ENCODE data around the gene EDA.

EDA gene

DNA sequence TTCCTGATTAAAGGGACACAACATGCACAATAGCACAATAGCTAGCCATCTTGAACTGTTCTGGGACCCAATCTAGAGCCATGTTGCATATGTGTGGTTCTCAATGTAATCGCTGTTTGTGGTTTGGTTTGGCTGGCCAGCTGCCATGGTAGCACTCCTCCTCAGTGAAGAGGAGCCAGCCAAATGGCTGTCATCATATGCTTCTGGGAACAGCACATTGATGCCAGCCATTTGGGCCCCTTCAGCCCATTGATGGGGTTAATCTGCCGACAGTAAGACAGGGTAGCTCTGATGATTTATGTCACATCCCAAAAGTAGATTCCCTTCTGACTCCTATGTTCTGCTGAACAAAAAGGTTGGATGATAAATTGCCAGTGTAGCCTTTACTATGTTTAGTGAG lies 385.4 kb downstream of the EDA start:
- no peak for DNase-seq (ENCODE audit: low spot score)
- in situ Hi-C loops (cut with MboI; ENCODE audit: low sequenced_read_pairs, unreplicated experiment) = no loop called here
- TF ChIP-seq, protein P1, sequence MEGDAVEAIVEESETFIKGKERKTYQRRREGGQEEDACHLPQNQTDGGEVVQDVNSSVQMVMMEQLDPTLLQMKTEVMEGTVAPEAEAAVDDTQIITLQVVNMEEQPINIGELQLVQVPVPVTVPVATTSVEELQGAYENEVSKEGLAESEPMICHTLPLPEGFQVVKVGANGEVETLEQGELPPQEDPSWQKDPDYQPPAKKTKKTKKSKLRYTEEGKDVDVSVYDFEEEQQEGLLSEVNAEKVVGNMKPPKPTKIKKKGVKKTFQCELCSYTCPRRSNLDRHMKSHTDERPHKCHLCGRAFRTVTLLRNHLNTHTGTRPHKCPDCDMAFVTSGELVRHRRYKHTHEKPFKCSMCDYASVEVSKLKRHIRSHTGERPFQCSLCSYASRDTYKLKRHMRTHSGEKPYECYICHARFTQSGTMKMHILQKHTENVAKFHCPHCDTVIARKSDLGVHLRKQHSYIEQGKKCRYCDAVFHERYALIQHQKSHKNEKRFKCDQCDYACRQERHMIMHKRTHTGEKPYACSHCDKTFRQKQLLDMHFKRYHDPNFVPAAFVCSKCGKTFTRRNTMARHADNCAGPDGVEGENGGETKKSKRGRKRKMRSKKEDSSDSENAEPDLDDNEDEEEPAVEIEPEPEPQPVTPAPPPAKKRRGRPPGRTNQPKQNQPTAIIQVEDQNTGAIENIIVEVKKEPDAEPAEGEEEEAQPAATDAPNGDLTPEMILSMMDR (IDR thresholded peaks at IDR 0.05; ENCODE audit: borderline replicate concordance, control extremely low read depth, extremely low read depth, insufficient read depth, missing control alignments) = no peak

DNA sequence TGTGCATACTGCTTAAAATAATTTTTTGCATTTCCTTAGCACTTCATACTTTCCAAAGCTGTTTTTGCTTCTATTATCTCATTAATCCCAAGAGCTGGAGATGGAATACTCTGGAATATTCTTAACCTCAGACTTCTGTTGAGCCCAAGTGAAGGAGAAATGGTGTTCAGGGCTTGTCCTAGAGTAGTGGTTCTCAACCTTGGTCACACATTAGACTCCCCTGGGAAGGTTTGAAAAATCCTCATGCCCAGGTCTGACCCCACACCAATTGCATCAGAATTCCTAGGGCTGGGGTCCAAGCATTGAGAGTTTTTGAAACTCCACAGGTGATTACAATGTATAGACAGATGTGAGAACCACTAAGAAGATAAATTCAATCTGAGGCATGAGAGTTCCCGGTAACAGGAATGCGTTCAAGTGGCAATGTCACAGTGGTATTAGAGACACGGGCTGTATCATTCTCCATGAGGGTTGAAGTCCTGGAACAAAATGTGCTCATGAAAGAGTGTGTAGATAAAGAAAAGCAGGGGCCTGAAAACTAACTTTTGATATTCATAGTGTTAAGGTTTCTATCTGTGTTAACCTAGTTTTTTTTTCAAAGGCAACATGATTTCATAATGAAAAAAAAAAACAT lies 385.9 kb downstream of the EDA start:
- in situ Hi-C loops (cut with MboI; ENCODE audit: low sequenced_read_pairs, unreplicated experiment) = no loop called here
- TF ChIP-seq, protein P1 (IDR thresholded peaks at IDR 0.05; ENCODE audit: borderline replicate concordance, control extremely low read depth, extremely low read depth, insufficient read depth, missing control alignments) = no peak
- no peak for DNase-seq (ENCODE audit: low spot score)

DNA sequence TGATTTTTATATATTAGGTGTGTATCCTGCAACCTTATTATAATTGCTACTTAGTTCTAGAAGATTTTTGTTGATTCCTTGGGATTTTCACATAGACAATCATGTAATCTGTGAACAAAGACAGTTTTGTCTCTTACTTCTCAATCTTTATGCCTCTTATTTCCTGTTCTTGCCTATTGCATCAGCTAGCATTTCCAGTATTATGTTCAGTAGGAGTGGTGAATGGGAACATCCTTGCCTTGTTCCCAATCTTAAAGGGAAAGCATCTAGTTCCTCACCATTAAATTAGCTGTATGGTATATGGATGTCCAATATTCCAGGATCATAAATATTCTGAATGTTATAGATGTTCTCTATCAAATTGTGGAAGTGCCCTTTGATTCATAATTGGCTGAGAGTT lies 392.0 kb downstream of the EDA start:
- TF ChIP-seq, protein P1 (IDR thresholded peaks at IDR 0.05; ENCODE audit: borderline replicate concordance, control extremely low read depth, extremely low read depth, insufficient read depth, missing control alignments) = no peak
- DNase-seq (ENCODE audit: low spot score) = no peak
- in situ Hi-C loops (cut with MboI; ENCODE audit: low sequenced_read_pairs, unreplicated experiment) = no loop called here

DNA sequence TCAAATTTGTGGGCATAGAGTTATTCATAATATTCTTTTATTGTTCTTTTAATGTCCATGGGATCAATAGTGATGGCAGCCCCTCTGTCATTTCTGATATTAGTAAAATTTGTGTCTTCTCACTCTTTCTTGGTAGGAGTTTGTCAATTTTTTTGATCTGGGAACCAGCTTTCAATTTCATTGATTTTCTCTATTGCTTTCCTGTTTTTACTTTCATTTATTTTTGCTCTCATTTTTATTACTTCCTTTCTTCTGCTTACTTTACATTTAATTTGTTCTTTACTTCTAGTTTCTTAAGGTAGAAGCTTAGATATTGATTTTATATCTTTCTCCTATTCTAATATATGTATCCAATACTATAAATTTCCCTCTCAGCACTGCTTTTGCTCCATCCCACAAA lies 393.1 kb downstream of the EDA start:
- TF ChIP-seq, protein P1 (IDR thresholded peaks at IDR 0.05; ENCODE audit: borderline replicate concordance, control extremely low read depth, extremely low read depth, insufficient read depth, missing control alignments) = no peak
- in situ Hi-C loops (cut with MboI; ENCODE audit: low sequenced_read_pairs, unreplicated experiment) = no loop called here
- no peak for DNase-seq (ENCODE audit: low spot score)

DNA sequence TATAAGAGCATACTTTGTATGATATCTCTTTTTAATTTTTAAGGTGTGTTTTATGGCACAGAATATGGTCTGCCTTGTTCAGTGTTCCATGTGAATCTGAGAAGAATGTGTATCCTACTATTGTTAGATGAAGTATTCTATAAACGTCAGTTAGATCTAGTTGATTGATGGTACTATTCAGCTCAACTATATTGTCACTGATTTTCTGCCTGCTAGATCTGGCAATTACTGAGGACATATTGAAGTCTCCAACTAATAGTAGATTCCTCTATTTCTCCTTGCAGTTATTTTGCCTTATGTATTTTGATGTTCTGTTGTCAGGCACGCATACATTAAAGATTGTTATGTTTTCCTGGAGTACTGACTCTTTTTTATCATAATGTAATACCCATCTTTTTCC lies 394.1 kb downstream of the EDA start:
- DNase-seq (ENCODE audit: low spot score) = no peak
- TF ChIP-seq, protein P1 (IDR thresholded peaks at IDR 0.05; ENCODE audit: borderline replicate concordance, control extremely low read depth, extremely low read depth, insufficient read depth, missing control alignments) = no peak
- in situ Hi-C loops (cut with MboI; ENCODE audit: low sequenced_read_pairs, unreplicated experiment) = no loop called here

DNA sequence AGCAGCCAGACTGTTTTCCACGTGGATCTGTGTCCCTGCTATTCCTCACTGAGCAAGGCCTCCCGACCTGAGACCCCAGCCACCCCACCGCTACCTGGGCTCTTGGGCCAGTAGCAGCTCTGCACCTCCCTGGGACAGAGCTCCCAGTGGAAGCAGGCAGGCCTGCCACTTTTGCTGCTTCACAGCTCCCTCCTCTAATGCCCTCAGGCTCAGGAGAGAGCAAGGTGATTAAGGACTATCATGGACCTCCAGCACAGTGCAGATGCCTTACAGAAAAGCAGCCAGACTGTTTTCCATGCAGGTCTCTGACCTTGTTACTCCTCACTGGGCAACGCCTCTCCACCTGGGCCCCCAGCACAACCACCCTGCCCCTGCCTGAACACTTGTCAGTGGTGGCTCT lies 396.8 kb downstream of the EDA start:
- DNase-seq (ENCODE audit: low spot score) = no peak
- TF ChIP-seq, protein P1 (IDR thresholded peaks at IDR 0.05; ENCODE audit: borderline replicate concordance, control extremely low read depth, extremely low read depth, insufficient read depth, missing control alignments) = no peak
- in situ Hi-C loops (cut with MboI; ENCODE audit: low sequenced_read_pairs, unreplicated experiment) = no loop called here

Measured in GM13976 (cell line).